Retinal pigment epithelial cell (primary cell): ENCODE measurements around the gene BCL7A.
A peak's percentile ranks its signal among the peaks of the same experiment; 100 is the strongest.

Experiments
- DNase-seq: peaks from one replicate; pipeline ENCODE4 v3.0.0-alpha.2; 2010; ENCODE audit warnings: low read depth
- H3K4me3 ChIP-seq: 2 replicates; pipeline ENCODE4 v1.5.1; 2011; ENCODE audit warnings: mild to moderate bottlenecking, low read length, control low read depth, moderate library complexity
- TF ChIP-seq, protein P1 (sequence below): conservative IDR thresholded peaks from 2 replicates; pipeline ENCODE4 v1.5.1; 2011; ENCODE audit warnings: low read depth, low read length, control low read depth, inconsistent platforms

Gene BCL7A

GRCh38 chr12:122022393-122023338 is 982 bp downstream of the BCL7A start:
- DNase-seq: no peak
- H3K4me3 ChIP-seq: peak overlapping the region; percentile 63
- TF ChIP-seq, protein P1, sequence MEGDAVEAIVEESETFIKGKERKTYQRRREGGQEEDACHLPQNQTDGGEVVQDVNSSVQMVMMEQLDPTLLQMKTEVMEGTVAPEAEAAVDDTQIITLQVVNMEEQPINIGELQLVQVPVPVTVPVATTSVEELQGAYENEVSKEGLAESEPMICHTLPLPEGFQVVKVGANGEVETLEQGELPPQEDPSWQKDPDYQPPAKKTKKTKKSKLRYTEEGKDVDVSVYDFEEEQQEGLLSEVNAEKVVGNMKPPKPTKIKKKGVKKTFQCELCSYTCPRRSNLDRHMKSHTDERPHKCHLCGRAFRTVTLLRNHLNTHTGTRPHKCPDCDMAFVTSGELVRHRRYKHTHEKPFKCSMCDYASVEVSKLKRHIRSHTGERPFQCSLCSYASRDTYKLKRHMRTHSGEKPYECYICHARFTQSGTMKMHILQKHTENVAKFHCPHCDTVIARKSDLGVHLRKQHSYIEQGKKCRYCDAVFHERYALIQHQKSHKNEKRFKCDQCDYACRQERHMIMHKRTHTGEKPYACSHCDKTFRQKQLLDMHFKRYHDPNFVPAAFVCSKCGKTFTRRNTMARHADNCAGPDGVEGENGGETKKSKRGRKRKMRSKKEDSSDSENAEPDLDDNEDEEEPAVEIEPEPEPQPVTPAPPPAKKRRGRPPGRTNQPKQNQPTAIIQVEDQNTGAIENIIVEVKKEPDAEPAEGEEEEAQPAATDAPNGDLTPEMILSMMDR: no peak

GRCh38 chr12:122023339-122024131 is 1.9 kb downstream of the BCL7A start:
- TF ChIP-seq, protein P1: no peak
- DNase-seq: no peak
- peak overlapping the region; percentile 63 for H3K4me3 ChIP-seq

- no peak for DNase-seq
- TF ChIP-seq, protein P1: no peak
- H3K4me3 ChIP-seq: peak overlapping the region; percentile 63
Measured at GRCh38 chr12:122024132-122024785, 2.6 kb downstream of the BCL7A start.

DNA sequence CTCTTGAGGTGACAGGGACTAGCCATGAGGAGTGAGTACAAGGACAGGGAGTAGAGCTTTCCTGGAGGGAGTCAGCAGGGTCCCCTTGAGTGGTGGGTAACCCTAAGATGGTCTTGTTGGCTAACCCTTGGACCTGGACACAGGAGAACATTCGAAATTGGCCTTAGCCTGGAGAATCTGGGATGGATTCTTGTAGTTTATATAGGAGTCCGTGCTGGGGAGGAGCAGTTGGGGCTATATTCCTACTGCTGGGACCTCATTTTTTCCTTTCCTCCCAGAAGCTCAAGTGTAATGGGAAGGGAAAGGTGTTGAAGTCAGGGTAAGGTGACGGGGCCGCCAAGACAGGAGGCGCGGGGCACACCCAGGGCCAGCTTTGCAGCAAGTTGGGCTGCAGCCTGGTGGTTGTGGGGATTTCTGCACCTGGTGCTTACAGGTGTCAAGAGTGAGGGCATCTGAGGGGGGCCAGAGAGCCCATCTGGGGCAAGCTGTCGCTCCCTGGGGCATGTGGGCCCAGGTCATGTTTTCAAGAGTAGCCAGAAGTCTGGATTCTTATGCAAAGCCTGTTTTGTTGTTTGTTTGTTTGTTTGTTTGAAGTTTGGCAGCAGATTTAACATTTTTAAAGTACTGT is 5.1 kb downstream of the BCL7A start:
- DNase-seq: no peak
- H3K4me3 ChIP-seq: no peak overlapping the region
- TF ChIP-seq, protein P1: no peak

DNA sequence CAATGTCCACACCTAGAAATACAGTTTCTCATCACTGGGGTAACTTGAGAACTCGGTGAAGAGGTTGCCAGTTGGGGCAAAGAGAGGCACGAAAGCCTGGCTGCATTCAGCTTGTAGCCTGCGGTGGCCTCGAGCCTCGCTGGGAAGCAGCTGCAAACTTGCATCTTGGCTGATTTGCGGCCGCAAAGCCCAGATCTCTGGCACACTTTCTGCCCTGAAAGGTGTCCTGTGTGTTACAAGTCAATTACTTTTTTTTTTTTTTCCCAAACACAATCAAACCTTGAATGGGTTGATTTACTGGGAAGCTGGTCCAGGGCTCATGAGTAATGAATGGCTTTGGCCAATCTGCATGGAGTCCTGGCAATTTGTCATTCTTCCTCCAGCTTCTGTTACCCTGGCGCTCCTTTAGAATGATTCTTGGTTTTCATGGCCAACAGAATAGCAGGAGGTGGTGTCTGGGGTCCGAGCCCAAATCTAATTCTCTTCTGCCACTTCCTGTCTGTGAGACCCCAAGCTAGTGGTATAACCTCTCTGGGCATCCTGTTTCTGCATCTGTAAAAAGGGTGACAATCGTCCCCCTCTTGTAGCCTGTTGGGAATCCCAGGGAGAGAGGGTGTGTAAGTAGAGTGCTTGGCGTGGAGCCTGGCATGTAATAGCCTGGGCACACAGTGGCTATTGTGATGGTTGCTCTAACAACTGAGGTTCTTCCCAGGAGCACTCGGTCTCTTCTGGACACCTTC is 6.7 kb downstream of the BCL7A start:
- DNase-seq: no peak
- TF ChIP-seq, protein P1: no peak
- H3K4me3 ChIP-seq: no peak overlapping the region
